HCT116 (cell line): ENCODE measurements around the gene OPHN1. TPM values are rescaled to one million over a fixed set of nuclear protein-coding genes. Genes with fewer than 3 reads are reported as not detected.

ENCODE experiments used
- ATAC-seq: fragments of 200-7000 bp; cut with Tn5 transposase; 2 replicates; pipeline ENCODE4 v1.9.1; 2020; ENCODE audit warnings: mild to moderate bottlenecking, moderate library complexity
- BruUV-seq: library from RNA; stranded (reverse); fragments of 400-500 nt; replicated peaks from 2 replicates; lab custom pipeline; 2021; lab: Mats Ljungman, UMichigan
- CTCF ChIA-PET: fragments of 300-600 bp; sonication (Branson Sonifier 250); formaldehyde crosslinking; loops from one replicate; lab custom pipeline; 2021; ENCODE audit warnings: antibody characterized with exemption; lab: Charles Lee
- POLR2A ChIA-PET: fragments of 300-600, 350-600 bp; sonication (Branson Sonifier 250); formaldehyde crosslinking; loops from one replicate; lab custom pipeline; 2021; ENCODE audit warnings: antibody characterized with exemption; lab: Charles Lee
- RAD21 ChIA-PET, 2 experiments: fragments of 300-600 bp; sonication (Branson Sonifier 250); formaldehyde crosslinking; loops; one replicate each; lab custom pipeline; 2023; ENCODE audit warnings: low total read pairs in 2 of 2; ENCODE audit not compliant: uncharacterized antibody in 2 of 2, unreplicated experiment in 2 of 2, low non-redundant PET in 1 of 2; lab: Charles Lee
- DNase-seq: peaks from one replicate; pipeline ENCODE4 v3.0.0-alpha.2; 2010; ENCODE audit warnings: low read depth, low spot score
- H2AFZ ChIP-seq: fragments of 200-600 bp; shearing (Covaris generic), sonication (generic); 2 replicates; pipeline ENCODE4 v1.6.1; 2017; ENCODE audit warnings: low read depth, mixed run types, mixed read lengths, antibody characterized with exemption, low read length; ENCODE audit not compliant: poor library complexity, severe bottlenecking
- H3K27ac ChIP-seq: 2 replicates; pipeline ENCODE4 v1.5.1; 2012; ENCODE audit warnings: low read depth, low read length
- H3K27me3 ChIP-seq: fragments of 200-600 bp; sonication (generic); 2 replicates; pipeline ENCODE4 v1.6.1; 2016; ENCODE audit warnings: mixed run types, low read length, mixed read lengths; ENCODE audit not compliant: insufficient read depth
- H3K36me3 ChIP-seq, 2 experiments: fragments of 200-500 bp in 1 of 2; fragments of 200-600 bp in 1 of 2; sonication (Bioruptor generic) in 1 of 2; sonication (generic) in 1 of 2; 2 replicates each; pipeline versions ENCODE4 v1.5.1 to v1.6.1; 2014 to 2016; ENCODE audit warnings: low read length in 2 of 2, inconsistent platforms in 1 of 2, mixed read lengths in 1 of 2, mixed run types in 1 of 2; ENCODE audit not compliant: insufficient read depth in 2 of 2, control insufficient read depth in 1 of 2
- H3K4me1 ChIP-seq, 2 experiments: fragments of 200-600 bp in 1 of 2; sonication (generic) in 1 of 2; 2 replicates each; pipeline versions ENCODE4 v1.5.1 to v1.6.1; 2012 to 2017; ENCODE audit warnings: low read length in 2 of 2, inconsistent platforms in 1 of 2, mild to moderate bottlenecking in 1 of 2, mixed read lengths in 1 of 2, mixed run types in 1 of 2, moderate library complexity in 1 of 2; ENCODE audit not compliant: insufficient read depth in 2 of 2, control insufficient read depth in 1 of 2
- H3K4me2 ChIP-seq: fragments of 200-600 bp; sonication (generic); 2 replicates; pipeline ENCODE4 v1.6.1; 2017; ENCODE audit warnings: mixed run types, low read length, mixed read lengths
- H3K4me3 ChIP-seq, 2 experiments: fragments of 200-600 bp in 1 of 2; sonication (generic) in 1 of 2; replicated peaks in 1 of 2; 2 replicates each; pipeline ENCODE4 v1.5.1; 2011 to 2016; ENCODE audit warnings: low read length in 2 of 2, control low read depth in 1 of 2, low read depth in 1 of 2, mild to moderate bottlenecking in 1 of 2, mixed read lengths in 1 of 2, mixed run types in 1 of 2
- H3K79me2 ChIP-seq: fragments of 200-600 bp; sonication (generic); 2 replicates; pipeline ENCODE4 v1.6.1; 2017; ENCODE audit warnings: mild to moderate bottlenecking, mixed run types, low read length, moderate library complexity, mixed read lengths; ENCODE audit not compliant: insufficient read depth
- H3K9ac ChIP-seq: fragments of 200-600 bp; sonication (generic); 2 replicates; pipeline ENCODE4 v1.6.1; 2016; ENCODE audit warnings: low read length, mixed read lengths
- H3K9me2 ChIP-seq: fragments of 200-600 bp; sonication (generic), shearing (Covaris generic); 2 replicates; pipeline ENCODE4 v1.6.1; 2017; ENCODE audit warnings: mixed run types, mild to moderate bottlenecking, moderate library complexity; ENCODE audit not compliant: insufficient read depth
- H3K9me3 ChIP-seq, 2 experiments: fragments of 200-500 bp in 1 of 2; fragments of 200-600 bp in 1 of 2; sonication (Bioruptor generic) in 1 of 2; sonication (generic) in 1 of 2; 2 replicates each; pipeline ENCODE4 v1.6.1; 2014 to 2017; ENCODE audit warnings: low read length in 2 of 2, mixed read lengths in 2 of 2, inconsistent platforms in 1 of 2, low read depth in 1 of 2, mild to moderate bottlenecking in 1 of 2, mixed run types in 1 of 2, moderate library complexity in 1 of 2; ENCODE audit not compliant: control insufficient read depth in 1 of 2, insufficient read depth in 1 of 2
- H4K20me1 ChIP-seq: fragments of 200-600 bp; sonication (generic), shearing (Covaris generic); 2 replicates; pipeline ENCODE4 v1.6.1; 2017; ENCODE audit warnings: mixed run types, mild to moderate bottlenecking, moderate library complexity; ENCODE audit not compliant: insufficient read depth
- EGR1 ChIP-seq: IDR thresholded peaks from 2 replicates; pipeline ENCODE4 v1.6.1; 2012; ENCODE audit warnings: low read depth
- EZH2 ChIP-seq: fragments of 200-600 bp; sonication (generic); IDR thresholded peaks from 2 replicates; pipeline ENCODE4 v1.6.1; 2017; ENCODE audit warnings: antibody characterized with exemption, mixed run types
- FOSL1 ChIP-seq: IDR thresholded peaks from 2 replicates; pipeline ENCODE4 v1.6.1; 2012; ENCODE audit warnings: low read depth
- POLR2AphosphoS5 ChIP-seq: IDR thresholded peaks from 2 replicates; pipeline ENCODE4 v1.6.1; 2011; ENCODE audit warnings: mild to moderate bottlenecking, low read depth, low read length, moderate library complexity
- RAD21 ChIP-seq: IDR thresholded peaks from 2 replicates; pipeline ENCODE4 v1.6.1; 2012; ENCODE audit warnings: low read depth, mild to moderate bottlenecking
- REST ChIP-seq: IDR thresholded peaks from 2 replicates; pipeline ENCODE4 v1.6.1; 2012; ENCODE audit warnings: low read depth
- SP1 ChIP-seq: IDR thresholded peaks from 2 replicates; pipeline ENCODE4 v1.6.1; 2012; ENCODE audit warnings: low read depth
- YY1 ChIP-seq: IDR thresholded peaks from 2 replicates; pipeline ENCODE4 v1.6.1; 2011; ENCODE audit warnings: low read length, low read depth, moderate library complexity, mild to moderate bottlenecking; ENCODE audit not compliant: insufficient replicate concordance; ENCODE audit errors: extremely low read depth
- ZNF274 ChIP-seq: fragments of 200-500 bp; sonication (Bioruptor generic); IDR thresholded peaks from 2 replicates; pipeline ENCODE4 v1.6.1; 2014; ENCODE audit warnings: mild to moderate bottlenecking, low read depth, low read length, inconsistent platforms
- intact Hi-C: fragments of 100-400 bp; cut with micrococcal nuclease; formaldehyde crosslinking; loops from 2 replicates; pipeline ENCODE4 v1.10.0; 2022
- total RNA-seq: library from RNA; stranded (reverse); gene quantifications from one replicate; pipeline ENCODE4 v1.2.1, GENCODE V29; 2021; ENCODE audit not compliant: unreplicated experiment
- TF ChIP-seq, protein P1 (sequence below), 3 experiments: fragments of 200-600 bp in 1 of 3; sonication (generic) in 1 of 3; IDR thresholded peaks in 2 of 3; conservative IDR thresholded peaks in 1 of 3; 2 replicates each; pipeline ENCODE4 v1.5.1; 2012 to 2017; ENCODE audit warnings: low read depth in 2 of 3, low read length in 2 of 3, antibody characterized with exemption in 1 of 3, borderline replicate concordance in 1 of 3, control low read depth in 1 of 3, mild to moderate bottlenecking in 1 of 3, mixed read lengths in 1 of 3, mixed run types in 1 of 3, moderate library complexity in 1 of 3; ENCODE audit not compliant: insufficient read depth in 1 of 3

Gene OPHN1
- total RNA-seq, 1 experiment from 2014 or later, result 2.9 TPM

DNA sequence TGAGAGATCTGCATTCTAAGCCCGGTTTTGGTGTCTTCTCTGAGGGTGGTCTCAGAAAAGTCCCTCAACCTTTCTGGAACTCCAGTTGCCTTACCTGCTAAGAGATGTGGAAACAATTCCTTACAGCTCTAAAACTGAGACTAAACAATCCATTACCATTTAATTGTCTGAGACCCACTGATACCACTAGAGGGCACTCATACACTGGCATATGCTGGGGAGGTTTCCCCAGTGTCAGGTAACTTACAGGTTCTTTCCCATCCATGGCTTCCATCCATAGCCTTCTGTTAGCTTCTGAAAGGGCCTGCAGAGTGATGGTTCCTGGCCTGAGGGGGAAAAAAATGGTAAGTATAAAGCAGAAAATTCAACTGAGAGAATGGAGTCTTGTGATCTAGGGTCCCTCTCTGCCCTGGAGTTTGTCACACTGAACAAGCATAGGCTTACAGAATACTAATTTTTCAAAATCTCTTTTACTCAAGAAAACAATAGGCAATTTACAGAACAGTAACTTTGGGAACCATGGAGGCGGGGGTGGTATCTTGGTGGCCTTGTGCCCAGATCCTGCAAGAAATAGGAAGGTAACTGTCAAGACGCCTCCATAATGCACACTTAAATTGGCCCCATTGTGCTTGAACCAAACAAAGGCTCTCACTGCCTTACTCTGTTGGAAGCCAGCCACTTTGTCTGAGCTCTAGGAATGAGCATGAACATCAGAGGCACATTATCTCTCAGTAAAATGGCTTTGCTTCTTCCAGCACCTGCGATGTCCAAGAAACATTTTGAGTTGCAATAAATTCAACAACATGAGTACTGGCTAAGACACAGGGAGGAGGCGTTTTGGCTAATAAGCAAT is 236.1 kb downstream of the OPHN1 start:
- no peak overlapping the region for H3K4me2 ChIP-seq
- DNase-seq (peak; percentile 37), ATAC-seq (peak; percentile 87)
- H3K36me3 ChIP-seq, result no peaks in the 10 kb centered on the region
- peaks cover 10 to 16% of the 10 kb centered on the region in 2 experiments for H3K4me1 ChIP-seq
- no peaks in the 10 kb centered on the region for H3K79me2 ChIP-seq
- POLR2A ChIA-PET, result no interaction called here
- no peak overlapping the region for H3K9ac ChIP-seq
- no peaks in the 10 kb centered on the region for H3K27me3 ChIP-seq
- H3K9me2 ChIP-seq, result no peaks in the 10 kb centered on the region
- no peak for TF ChIP-seq SP1
- peak; percentile 87 for TF ChIP-seq RAD21
- no peak for TF ChIP-seq ZNF274
- no peak for TF ChIP-seq POLR2AphosphoS5
- TF ChIP-seq EZH2, result no peak
- TF ChIP-seq, protein P1, sequence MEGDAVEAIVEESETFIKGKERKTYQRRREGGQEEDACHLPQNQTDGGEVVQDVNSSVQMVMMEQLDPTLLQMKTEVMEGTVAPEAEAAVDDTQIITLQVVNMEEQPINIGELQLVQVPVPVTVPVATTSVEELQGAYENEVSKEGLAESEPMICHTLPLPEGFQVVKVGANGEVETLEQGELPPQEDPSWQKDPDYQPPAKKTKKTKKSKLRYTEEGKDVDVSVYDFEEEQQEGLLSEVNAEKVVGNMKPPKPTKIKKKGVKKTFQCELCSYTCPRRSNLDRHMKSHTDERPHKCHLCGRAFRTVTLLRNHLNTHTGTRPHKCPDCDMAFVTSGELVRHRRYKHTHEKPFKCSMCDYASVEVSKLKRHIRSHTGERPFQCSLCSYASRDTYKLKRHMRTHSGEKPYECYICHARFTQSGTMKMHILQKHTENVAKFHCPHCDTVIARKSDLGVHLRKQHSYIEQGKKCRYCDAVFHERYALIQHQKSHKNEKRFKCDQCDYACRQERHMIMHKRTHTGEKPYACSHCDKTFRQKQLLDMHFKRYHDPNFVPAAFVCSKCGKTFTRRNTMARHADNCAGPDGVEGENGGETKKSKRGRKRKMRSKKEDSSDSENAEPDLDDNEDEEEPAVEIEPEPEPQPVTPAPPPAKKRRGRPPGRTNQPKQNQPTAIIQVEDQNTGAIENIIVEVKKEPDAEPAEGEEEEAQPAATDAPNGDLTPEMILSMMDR (IDR thresholded peaks at IDR 0.05 in 2 of 3, conservative IDR thresholded peaks at IDR 0.05 in 1 of 3; ENCODE audit: borderline replicate concordance in 1 of 3, insufficient read depth in 1 of 3, low read depth in 2 of 3, low read length in 2 of 3), result peak; percentile 53 to 67 (median 60)
- TF ChIP-seq REST, result no peak
- no peak for TF ChIP-seq FOSL1
- no peak for TF ChIP-seq YY1
- no peak for TF ChIP-seq EGR1
- H3K9me3 ChIP-seq, result no peaks in the 10 kb centered on the region
- CTCF ChIA-PET, result interaction anchor here (0.6 to 2.3 kb wide), 14 partner anchors 9 to 611 kb away, joined by 3 to 38 read pairs (median 4); partner anchors contain the start of gene YIPF6
- H3K27ac ChIP-seq, result no peak overlapping the region
- intact Hi-C loops, result loop anchor here (1.0 to 5.0 kb wide), 4 partner anchors 265 to 610 kb away; no protein-coding TSS in a partner anchor
- no peak overlapping the region for H2AFZ ChIP-seq
- BruUV-seq, result no TSS peak
- H4K20me1 ChIP-seq, result no peaks in the 10 kb centered on the region
- no peak overlapping the region for H3K4me3 ChIP-seq
- RAD21 ChIA-PET, result interaction anchor here (0.6 to 1.6 kb wide), 5 partner anchors 236 to 611 kb away, joined by 3 to 10 read pairs (median 4); partner anchors contain the start of gene OPHN1 (in 1 of the 2)
